IPS-NIHi11 (cell line): ENCODE results near the gene CTIF.

Source experiments
- DNase-seq: peaks from one replicate; pipeline ENCODE4 v3.0.0; 2012; ENCODE audit warnings: mixed read lengths, low spot score

The CTIF gene

GRCh38 chr18:48902023-48902855 is 363.4 kb downstream of the CTIF start:
- DNase-seq, result peak; percentile 59

GRCh38 chr18:48902856-48903601 is 364.2 kb downstream of the CTIF start:
- no peak for DNase-seq

- no peak for DNase-seq
Measured at GRCh38 chr18:48904091-48904490, 365.3 kb downstream of the CTIF start.

GRCh38 chr18:48904847-48905394 is 366.1 kb downstream of the CTIF start:
- no peak for DNase-seq

GRCh38 chr18:48905513-48905912 is 366.7 kb downstream of the CTIF start:
- no peak for DNase-seq

GRCh38 chr18:48908916-48909315 is 370.1 kb downstream of the CTIF start:
- DNase-seq, result no peak

- DNase-seq, result no peak
Measured at GRCh38 chr18:48909721-48910120, 370.9 kb downstream of the CTIF start.

- no peak for DNase-seq
Measured at GRCh38 chr18:48910972-48911545, 372.2 kb downstream of the CTIF start.
